Measurements from ENCODE around the gene MDM4.

The MDM4 gene

DNA sequence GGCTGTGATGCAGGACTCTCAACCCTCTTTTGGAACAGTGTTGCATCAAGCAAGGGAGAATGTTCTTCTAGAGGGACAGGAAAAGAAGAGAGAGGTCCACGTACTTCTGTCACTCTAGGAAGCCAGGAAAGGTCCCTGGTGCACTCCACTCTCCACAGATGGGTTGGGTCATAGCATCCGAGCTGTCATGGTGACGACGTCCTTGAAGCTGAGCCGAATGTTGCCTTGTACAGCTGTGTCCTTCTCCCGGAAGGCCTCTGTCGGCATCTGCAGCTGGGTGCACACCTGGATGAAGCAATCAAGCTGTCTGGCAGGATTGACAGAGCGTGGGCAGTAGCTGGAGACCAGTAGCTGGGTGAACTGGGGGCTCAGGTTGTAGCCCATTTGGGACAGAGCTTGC, 12.5 kb downstream of the MDM4 start:
- Histone ChIP-seq H3K79me2 (ENCODE audit: low read length) (peaks cover 79% of the 10 kb centered on the region), H4K20me1 (ENCODE audit: insufficient read depth, low read length) (no peaks in the 10 kb centered on the region), H3F3A (ENCODE audit: insufficient read depth, low read length) (peaks cover 4% of the 10 kb centered on the region; the same call in 1 of the 2 replicates), H3K36me3 (replicated peaks; ENCODE audit: insufficient read depth, low read length) (peaks cover 21% of the 10 kb centered on the region), H2AFZ (ENCODE audit: low read length) (no peak overlapping the region), H3K4me2 (ENCODE audit: low read depth, low read length) (no peak overlapping the region), H3K27ac (ENCODE audit: low read length) (no peak overlapping the region), H3K9me3 (replicated peaks; ENCODE audit: insufficient read depth, low read length) (no peaks in the 10 kb centered on the region), H3K9me2 (replicated peaks; ENCODE audit: insufficient read depth, low read length) (no peaks in the 10 kb centered on the region), H3K4me3 (ENCODE audit: low read length) (no peak overlapping the region), H3K4me1 (ENCODE audit: low read length) (peaks cover 5% of the 10 kb centered on the region; the same call in 1 of the 2 replicates), H3K9ac (ENCODE audit: low read length) (no peak overlapping the region), H3K27me3 (replicated peaks; ENCODE audit: insufficient read depth, low read length) (no peaks in the 10 kb centered on the region)
- TF ChIP-seq EZH2 (optimal IDR thresholded peaks at IDR 0.05; ENCODE audit: low read depth, low read length), result no peak
- TF ChIP-seq CTCF (IDR thresholded peaks at IDR 0.05; ENCODE audit: low read length), result no peak
- no peak for TF ChIP-seq EZH2phosphoT487 (IDR thresholded peaks at IDR 0.05; ENCODE audit: low read length)
- no peak for DNase-seq

GRCh38 chr1:204529371-204529895, 13.2 kb downstream of the MDM4 start:
- H3K79me2 ChIP-seq (ENCODE audit: low read length), result peaks cover 79% of the 10 kb centered on the region
- no peak overlapping the region for H3K27ac ChIP-seq (ENCODE audit: low read length)
- peaks cover 4% of the 10 kb centered on the region; the same call in 1 of the 2 replicates for H3F3A ChIP-seq (ENCODE audit: insufficient read depth, low read length)

DNA sequence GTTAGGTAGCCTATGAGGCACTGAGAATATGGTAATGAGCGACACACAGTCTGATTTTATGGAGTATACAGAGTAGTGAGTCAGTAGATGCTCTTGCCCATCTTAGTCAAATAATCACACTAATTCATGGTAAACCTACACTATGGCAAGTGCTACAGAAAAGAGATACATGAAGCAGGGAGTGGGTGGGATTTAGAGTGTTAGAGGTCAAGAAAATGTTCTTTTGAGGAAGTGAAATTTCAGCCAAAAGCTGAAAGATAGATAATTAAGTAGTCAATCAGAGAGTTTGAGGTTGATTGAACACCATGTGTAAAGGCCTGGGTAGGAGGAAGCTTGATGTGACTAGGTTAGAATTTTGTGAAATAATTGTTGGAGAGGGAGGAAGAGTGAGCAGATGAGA, 14.7 kb downstream of the MDM4 start:
- no peaks in the 10 kb centered on the region for H4K20me1 ChIP-seq (ENCODE audit: insufficient read depth, low read length)
- DNase-seq, result no peak
- H3K79me2 ChIP-seq (ENCODE audit: low read length), result peaks cover 73% of the 10 kb centered on the region
- no peak overlapping the region for H3K4me3 ChIP-seq (ENCODE audit: low read length)
- no peaks in the 10 kb centered on the region for H3K4me1 ChIP-seq (ENCODE audit: low read length)
- no peaks in the 10 kb centered on the region for H3K9me2 ChIP-seq (replicated peaks; ENCODE audit: insufficient read depth, low read length)
- no peak for TF ChIP-seq EZH2phosphoT487 (IDR thresholded peaks at IDR 0.05; ENCODE audit: low read length)
- TF ChIP-seq CTCF (IDR thresholded peaks at IDR 0.05; ENCODE audit: low read length), result no peak
- TF ChIP-seq EZH2 (optimal IDR thresholded peaks at IDR 0.05; ENCODE audit: low read depth, low read length), result no peak
- no peaks in the 10 kb centered on the region for H3K27me3 ChIP-seq (replicated peaks; ENCODE audit: insufficient read depth, low read length)
- H3K9ac ChIP-seq (ENCODE audit: low read length), result no peak overlapping the region
- H3K27ac ChIP-seq (ENCODE audit: low read length), result peak overlapping the region; percentile 6; the same call in 1 of the 2 replicates
- no peaks in the 10 kb centered on the region for H3K9me3 ChIP-seq (replicated peaks; ENCODE audit: insufficient read depth, low read length)
- H3K4me2 ChIP-seq (ENCODE audit: low read depth, low read length), result no peak overlapping the region
- H3K36me3 ChIP-seq (replicated peaks; ENCODE audit: insufficient read depth, low read length), result peaks cover 16% of the 10 kb centered on the region
- peaks cover 4% of the 10 kb centered on the region; the same call in 1 of the 2 replicates for H3F3A ChIP-seq (ENCODE audit: insufficient read depth, low read length)
- H2AFZ ChIP-seq (ENCODE audit: low read length), result no peak overlapping the region

More at GRCh38 chr1:204529371-204529895, 13.2 kb downstream of the MDM4 start:
- Histone ChIP-seq H3K9me2 (replicated peaks; ENCODE audit: insufficient read depth, low read length) (no peaks in the 10 kb centered on the region), H3K9ac (ENCODE audit: low read length) (no peak overlapping the region), H3K4me3 (ENCODE audit: low read length) (no peak overlapping the region), H3K9me3 (replicated peaks; ENCODE audit: insufficient read depth, low read length) (no peaks in the 10 kb centered on the region), H2AFZ (ENCODE audit: low read length) (no peak overlapping the region), H3K27me3 (replicated peaks; ENCODE audit: insufficient read depth, low read length) (no peaks in the 10 kb centered on the region), H3K36me3 (replicated peaks; ENCODE audit: insufficient read depth, low read length) (peaks cover 22% of the 10 kb centered on the region), H4K20me1 (ENCODE audit: insufficient read depth, low read length) (no peaks in the 10 kb centered on the region), H3K4me2 (ENCODE audit: low read depth, low read length) (no peak overlapping the region), H3K4me1 (ENCODE audit: low read length) (no peaks in the 10 kb centered on the region)
- DNase-seq, result no peak
- TF ChIP-seq EZH2 (optimal IDR thresholded peaks at IDR 0.05; ENCODE audit: low read depth, low read length) (no peak), EZH2phosphoT487 (IDR thresholded peaks at IDR 0.05; ENCODE audit: low read length) (no peak), CTCF (IDR thresholded peaks at IDR 0.05; ENCODE audit: low read length) (no peak)
